OCI-LY1 (cell line): Measurements from ENCODE around the gene ALCAM.

ENCODE experiments used
- H2AFZ ChIP-seq: fragments of 200-600 bp; sonication (generic), shearing (Covaris generic); 2 replicates; pipeline ENCODE4 v1.6.0; 2014; ENCODE audit warnings: antibody characterized with exemption, mild to moderate bottlenecking, low read length
- H3F3A ChIP-seq: fragments of 200-600 bp; sonication (generic), shearing (Covaris generic); 2 replicates; pipeline ENCODE4 v1.6.0; 2014; ENCODE audit warnings: mild to moderate bottlenecking, antibody characterized with exemption, low read length, moderate library complexity; ENCODE audit not compliant: insufficient read depth
- H3K27ac ChIP-seq: fragments of 200-600 bp; sonication (generic); 2 replicates; pipeline ENCODE4 v1.5.1; 2014; ENCODE audit warnings: low read length, mixed run types, mild to moderate bottlenecking, low read depth; ENCODE audit not compliant: poor library complexity, severe bottlenecking
- H3K27me3 ChIP-seq: fragments of 200-600 bp; sonication (generic); 2 replicates; pipeline ENCODE4 v1.6.0; 2014; ENCODE audit warnings: antibody characterized with exemption, mild to moderate bottlenecking, low read length, moderate library complexity; ENCODE audit not compliant: insufficient read depth
- H3K36me3 ChIP-seq: fragments of 200-600 bp; sonication (generic); 2 replicates; pipeline ENCODE4 v1.6.1; 2014; ENCODE audit warnings: mild to moderate bottlenecking, antibody characterized with exemption, low read length, moderate library complexity, mixed read lengths; ENCODE audit not compliant: insufficient read depth
- H3K4me1 ChIP-seq: fragments of 200-600 bp; sonication (generic); 2 replicates; pipeline ENCODE4 v1.5.1; 2014; ENCODE audit warnings: mild to moderate bottlenecking, low read length, moderate library complexity; ENCODE audit not compliant: insufficient read depth, severe bottlenecking
- H3K4me2 ChIP-seq: fragments of 200-600 bp; sonication (generic), shearing (Covaris generic); 2 replicates; pipeline ENCODE4 v1.6.1; 2014; ENCODE audit warnings: low read length
- H3K4me3 ChIP-seq: fragments of 200-600 bp; sonication (generic); 2 replicates; pipeline ENCODE4 v1.5.1; 2014; ENCODE audit warnings: low read length, low read depth, mild to moderate bottlenecking, mixed read lengths; ENCODE audit not compliant: poor library complexity, severe bottlenecking
- H3K79me2 ChIP-seq: fragments of 200-600 bp; shearing (Covaris generic); 2 replicates; pipeline ENCODE4 v1.6.1; 2016; ENCODE audit warnings: mixed run types, low read length, mixed read lengths; ENCODE audit not compliant: insufficient read depth
- H3K9ac ChIP-seq: fragments of 200-600 bp; sonication (generic), shearing (Covaris generic); 2 replicates; pipeline ENCODE4 v1.6.1; 2014; ENCODE audit warnings: mild to moderate bottlenecking, low read length, mixed read lengths
- H3K9me2 ChIP-seq: fragments of 200-600 bp; sonication (generic), shearing (Covaris generic); 2 replicates; pipeline ENCODE4 v1.6.1; 2014; ENCODE audit warnings: low read depth, mild to moderate bottlenecking, low read length, mixed read lengths
- H3K9me3 ChIP-seq: fragments of 200-600 bp; shearing (Covaris generic); 2 replicates; pipeline ENCODE4 v1.6.1; 2014; ENCODE audit warnings: low read length, mixed read lengths
- H4K20me1 ChIP-seq: fragments of 200-600 bp; sonication (generic), shearing (Covaris generic); 2 replicates; pipeline ENCODE4 v1.6.0; 2016; ENCODE audit warnings: mild to moderate bottlenecking, low read length; ENCODE audit not compliant: insufficient read depth
- CTCF ChIP-seq: fragments of 200-600 bp; sonication (generic), shearing (Covaris generic); IDR thresholded peaks from 2 replicates; pipeline ENCODE4 v1.5.1; 2017; ENCODE audit warnings: mild to moderate bottlenecking, antibody characterized with exemption, low read length, moderate library complexity, mixed read lengths
- EZH2 ChIP-seq: fragments of 200-600 bp; sonication (generic), shearing (Covaris generic); IDR thresholded peaks from 2 replicates; pipeline ENCODE4 v1.8.0; 2017; ENCODE audit warnings: borderline replicate concordance, mixed run types, mild to moderate bottlenecking, antibody characterized with exemption, low read length, moderate library complexity, mixed read lengths

The ALCAM gene

GRCh38 chr3:105525531-105525930 lies 158.8 kb downstream of the ALCAM start:
- Histone ChIP-seq H3K4me2 (no peak overlapping the region), H2AFZ (no peak overlapping the region), H3K27ac (no peak overlapping the region), H3K9me3 (no peaks in the 10 kb centered on the region), H3F3A (no peaks in the 10 kb centered on the region), H3K9ac (no peak overlapping the region), H3K27me3 (no peaks in the 10 kb centered on the region), H3K79me2 (no peaks in the 10 kb centered on the region), H3K4me3 (no peak overlapping the region), H3K9me2 (no peaks in the 10 kb centered on the region), H3K4me1 (no peaks in the 10 kb centered on the region), H3K36me3 (peaks cover 29% of the 10 kb centered on the region), H4K20me1 (no peaks in the 10 kb centered on the region)
- TF ChIP-seq EZH2 (no peak), CTCF (no peak)

DNA sequence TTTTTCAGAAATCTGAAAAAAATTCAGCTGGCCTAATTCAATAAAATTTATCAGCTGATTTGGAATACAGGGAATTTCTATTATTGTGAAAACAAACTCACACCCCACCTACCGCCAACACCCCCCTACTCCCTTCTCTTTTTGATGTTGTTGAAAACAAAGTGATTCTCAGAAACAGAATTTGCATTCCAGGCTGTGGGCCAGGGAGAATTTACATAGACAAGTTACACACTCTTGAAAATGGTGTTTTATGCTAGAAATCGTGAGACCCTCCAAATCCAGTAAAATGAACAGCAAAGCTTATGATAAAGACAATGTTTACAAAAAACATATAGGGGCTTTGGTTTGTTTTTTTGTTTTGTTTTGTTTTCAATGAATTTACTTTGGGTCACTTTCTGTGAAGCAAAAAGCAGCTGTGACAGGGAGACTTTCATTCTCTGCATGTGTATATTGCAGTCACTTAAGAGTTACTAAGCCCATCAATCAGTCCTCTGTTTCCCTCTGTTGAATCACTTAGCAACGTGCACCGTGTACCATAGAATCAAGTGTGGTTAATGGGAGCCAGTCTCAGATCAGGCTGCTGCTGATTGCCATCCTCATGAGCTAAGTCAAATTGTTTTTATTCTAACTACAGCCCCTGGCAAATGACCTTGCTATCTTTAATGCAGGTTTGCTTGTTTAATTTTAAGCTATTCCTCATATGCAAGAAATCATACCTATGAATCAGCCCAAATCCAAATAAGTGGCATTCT lies 159.8 kb downstream of the ALCAM start:
- Histone ChIP-seq H3K79me2 (no peaks in the 10 kb centered on the region), H3K27me3 (no peaks in the 10 kb centered on the region), H3K9me2 (no peaks in the 10 kb centered on the region), H3K9me3 (no peaks in the 10 kb centered on the region), H3K36me3 (peaks cover 29% of the 10 kb centered on the region), H3F3A (no peaks in the 10 kb centered on the region), H3K4me2 (no peak overlapping the region), H3K9ac (no peak overlapping the region), H2AFZ (no peak overlapping the region), H3K4me1 (no peaks in the 10 kb centered on the region), H4K20me1 (no peaks in the 10 kb centered on the region), H3K27ac (no peak overlapping the region), H3K4me3 (no peak overlapping the region)
- TF ChIP-seq CTCF (no peak), EZH2 (no peak)

GRCh38 chr3:105527535-105527934 lies 160.8 kb downstream of the ALCAM start:
- no peak overlapping the region for H3K4me2 ChIP-seq
- H3K36me3 ChIP-seq = peaks cover 37% of the 10 kb centered on the region
- H3F3A ChIP-seq = no peaks in the 10 kb centered on the region
- no peaks in the 10 kb centered on the region for H3K4me1 ChIP-seq
- H3K9ac ChIP-seq = no peak overlapping the region
- no peaks in the 10 kb centered on the region for H4K20me1 ChIP-seq
- H3K27me3 ChIP-seq = no peaks in the 10 kb centered on the region
- H3K9me2 ChIP-seq = no peaks in the 10 kb centered on the region
- no peaks in the 10 kb centered on the region for H3K79me2 ChIP-seq
- TF ChIP-seq CTCF (no peak), EZH2 (no peak)
- no peaks in the 10 kb centered on the region for H3K9me3 ChIP-seq
- H3K27ac ChIP-seq = no peak overlapping the region
- H2AFZ ChIP-seq = no peak overlapping the region
- no peak overlapping the region for H3K4me3 ChIP-seq
